ENCODE data around the gene GCNT1.

DNA sequence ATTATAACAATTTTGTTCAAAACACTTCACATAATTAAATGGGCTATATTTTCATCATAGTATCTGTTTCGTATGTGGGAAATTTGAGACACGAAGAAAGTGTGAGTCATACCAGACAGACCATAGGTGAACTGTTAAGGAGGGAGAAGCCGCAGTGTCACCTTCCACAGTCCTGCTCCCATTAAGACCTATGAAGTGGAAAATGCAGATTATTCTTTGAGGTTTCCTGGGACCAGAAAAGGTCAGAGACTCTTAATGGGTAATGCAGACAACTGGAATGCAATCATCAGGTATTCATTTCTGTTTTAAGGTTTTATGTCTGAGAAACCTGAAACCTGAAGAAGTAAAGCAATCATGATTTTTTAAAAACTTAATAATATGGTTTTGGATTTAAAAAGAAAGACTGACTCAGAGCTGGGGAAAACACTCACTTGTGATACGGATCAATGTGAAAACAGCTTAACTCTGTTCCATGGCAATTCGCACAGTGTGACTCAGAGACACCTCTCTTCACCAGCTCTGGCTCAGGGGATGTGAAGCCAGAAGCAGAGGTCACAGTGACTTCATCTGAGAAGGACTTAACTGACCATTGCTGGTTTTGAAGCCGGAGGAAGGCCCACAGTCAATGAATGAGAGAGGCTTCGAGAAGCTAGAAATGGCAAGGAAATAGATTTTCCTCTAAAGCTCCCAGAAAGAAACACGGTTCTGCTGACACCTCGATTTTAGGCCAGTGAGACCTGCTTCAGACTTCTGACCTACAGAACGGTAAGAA lies 17.2 kb upstream of the GCNT1 start:
- TF ChIP-seq POLR2AphosphoS5 (IDR thresholded peaks at IDR 0.05; ENCODE audit: low read depth, low read length) (no peak), POLR2A (IDR thresholded peaks at IDR 0.05; ENCODE audit: low read depth, low read length) (no peak), TAF1 (IDR thresholded peaks at IDR 0.05; ENCODE audit: low read depth, low read length) (no peak), POU2F2 (IDR thresholded peaks at IDR 0.05; ENCODE audit: low read depth, low read length) (no peak)
